Ovary (tissue), 3 donors: Measurements from ENCODE around the gene IL15.

ENCODE experiments used
- CTCF ChIP-seq, 3 donors: fragments of 450-650 bp in 2 of 3; fragments of 200-600 bp in 1 of 3; IDR thresholded peaks; one replicate each; pipeline versions ENCODE4 v1.5.1 to v1.8.0; 2016 to 2022; ENCODE audit warnings: antibody characterized with exemption in 3 of 3, mild to moderate bottlenecking in 1 of 3
- EP300 ChIP-seq: sonication (generic); formaldehyde crosslinking; IDR thresholded peaks from one replicate; pipeline ENCODE4 v1.6.1; 2017; ENCODE audit warnings: antibody characterized with exemption
- POLR2A ChIP-seq: fragments of 450-650 bp; IDR thresholded peaks from one replicate; pipeline ENCODE4 v1.6.1; 2017; ENCODE audit warnings: antibody characterized with exemption, mild to moderate bottlenecking, moderate library complexity
- donor health status: DM: no; HTN: no; CAD: no.

- TF ChIP-seq CTCF (IDR thresholded peaks at IDR 0.05) (no peak), POLR2A (no peak), EP300 (no peak)
Measured at GRCh38 chr4:141668200-141668910, 32.0 kb downstream of the IL15 start.
